VCaP (cell line): ENCODE data around the gene CHD6.

Experiments
- H3K27ac ChIP-seq: fragments of 450-650 bp; 2 replicates; pipeline ENCODE4 v1.5.1; 2017
- CTCF ChIP-seq: fragments of 450-650 bp; conservative IDR thresholded peaks from 2 replicates; pipeline ENCODE4 v1.5.1; 2017; ENCODE audit warnings: mild to moderate bottlenecking, moderate library complexity

The CHD6 gene

GRCh38 chr20:41379551-41379950 is 238.6 kb downstream of the CHD6 start:
- no peak for TF ChIP-seq CTCF
- no peak overlapping the region for H3K27ac ChIP-seq

- TF ChIP-seq CTCF, result no peak
- H3K27ac ChIP-seq, result no peak overlapping the region
These were observed 240.9 kb downstream of the CHD6 start for GRCh38 chr20:41377275-41377674.

GRCh38 chr20:41376349-41376748 is 241.8 kb downstream of the CHD6 start:
- H3K27ac ChIP-seq, result no peak overlapping the region
- no peak for TF ChIP-seq CTCF

GRCh38 chr20:41375846-41376245 is 242.3 kb downstream of the CHD6 start:
- no peak for TF ChIP-seq CTCF
- H3K27ac ChIP-seq, result no peak overlapping the region

- TF ChIP-seq CTCF, result no peak
- H3K27ac ChIP-seq, result no peak overlapping the region
These were observed 244.0 kb downstream of the CHD6 start for GRCh38 chr20:41373931-41374920.

GRCh38 chr20:41373251-41373783 is 244.9 kb downstream of the CHD6 start:
- no peak for TF ChIP-seq CTCF
- H3K27ac ChIP-seq, result no peak overlapping the region

- no peak overlapping the region for H3K27ac ChIP-seq
- TF ChIP-seq CTCF, result no peak
These were observed 246.8 kb downstream of the CHD6 start for GRCh38 chr20:41371371-41371770.
